Neural crest cell (in vitro differentiated cells): ENCODE results near the gene HBS1L. TPM values are rescaled to one million over a fixed set of nuclear protein-coding genes. Genes with fewer than 3 reads are reported as not detected.

ENCODE experiments used
- DNase-seq: peaks from one replicate; pipeline ENCODE4 v3.0.0; 2021; ENCODE audit warnings: low read depth, mixed read lengths, low spot score
- H3K27ac Mint-ChIP-seq: one replicate; pipeline ENCODE4 v1.8.0; 2021; ENCODE audit warnings: mild to moderate bottlenecking, mixed read lengths; ENCODE audit not compliant: unreplicated experiment
- H3K27me3 Mint-ChIP-seq: 2 replicates; pipeline ENCODE4 v1.8.0; 2021; ENCODE audit warnings: low read depth, mild to moderate bottlenecking, mixed read lengths
- H3K36me3 Mint-ChIP-seq: 2 replicates; pipeline ENCODE4 v1.8.0; 2021; ENCODE audit warnings: low read depth, mild to moderate bottlenecking, mixed read lengths
- H3K4me1 Mint-ChIP-seq: 2 replicates; pipeline ENCODE4 v1.8.0; 2021; ENCODE audit warnings: mixed read lengths
- H3K4me3 Mint-ChIP-seq: one replicate; pipeline ENCODE4 v1.8.0; 2021; ENCODE audit warnings: mild to moderate bottlenecking, mixed read lengths
- H3K9me3 Mint-ChIP-seq: 2 replicates; pipeline ENCODE4 v1.8.0; 2021; ENCODE audit warnings: mixed read lengths
- total RNA-seq: library from RNA; stranded (reverse); gene quantifications from 2 replicates; pipeline ENCODE4 v1.2.1, GENCODE V29; 2021
- TF ChIP-seq, protein P1 (sequence below): fragments of 200-600 bp; sonication (generic); conservative IDR thresholded peaks from 2 replicates; pipeline ENCODE4 v1.5.0; 2021; ENCODE audit warnings: antibody characterized with exemption, mild to moderate bottlenecking

HBS1L gene
- total RNA-seq, 1 donor from 2014 or later = 82.6 TPM

DNA sequence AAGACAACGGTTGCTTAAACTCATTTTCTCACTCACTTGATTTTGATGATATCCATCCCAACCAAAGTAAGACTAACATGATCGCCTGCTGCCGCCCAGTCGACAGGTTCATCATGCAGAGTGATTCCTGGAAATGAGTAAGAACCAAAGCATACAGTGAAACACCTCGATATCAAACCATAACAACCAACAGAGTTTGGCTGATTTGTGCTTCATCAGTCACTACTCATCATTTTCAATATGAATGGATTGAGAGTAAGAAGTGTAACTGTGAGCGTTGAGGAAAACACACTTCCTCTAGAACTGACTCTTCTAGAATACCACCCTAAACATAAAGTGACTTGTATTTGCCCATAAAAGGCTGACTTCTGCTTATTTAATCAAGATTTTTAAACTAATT, 75.5 kb downstream of the HBS1L start:
- peaks cover 13% of the 10 kb centered on the region for H3K9me3 Mint-ChIP-seq
- peaks cover 39% of the 10 kb centered on the region for H3K36me3 Mint-ChIP-seq
- no peak for DNase-seq
- H3K27me3 Mint-ChIP-seq = no peaks in the 10 kb centered on the region
- no peak overlapping the region for H3K4me3 Mint-ChIP-seq
- TF ChIP-seq, protein P1, sequence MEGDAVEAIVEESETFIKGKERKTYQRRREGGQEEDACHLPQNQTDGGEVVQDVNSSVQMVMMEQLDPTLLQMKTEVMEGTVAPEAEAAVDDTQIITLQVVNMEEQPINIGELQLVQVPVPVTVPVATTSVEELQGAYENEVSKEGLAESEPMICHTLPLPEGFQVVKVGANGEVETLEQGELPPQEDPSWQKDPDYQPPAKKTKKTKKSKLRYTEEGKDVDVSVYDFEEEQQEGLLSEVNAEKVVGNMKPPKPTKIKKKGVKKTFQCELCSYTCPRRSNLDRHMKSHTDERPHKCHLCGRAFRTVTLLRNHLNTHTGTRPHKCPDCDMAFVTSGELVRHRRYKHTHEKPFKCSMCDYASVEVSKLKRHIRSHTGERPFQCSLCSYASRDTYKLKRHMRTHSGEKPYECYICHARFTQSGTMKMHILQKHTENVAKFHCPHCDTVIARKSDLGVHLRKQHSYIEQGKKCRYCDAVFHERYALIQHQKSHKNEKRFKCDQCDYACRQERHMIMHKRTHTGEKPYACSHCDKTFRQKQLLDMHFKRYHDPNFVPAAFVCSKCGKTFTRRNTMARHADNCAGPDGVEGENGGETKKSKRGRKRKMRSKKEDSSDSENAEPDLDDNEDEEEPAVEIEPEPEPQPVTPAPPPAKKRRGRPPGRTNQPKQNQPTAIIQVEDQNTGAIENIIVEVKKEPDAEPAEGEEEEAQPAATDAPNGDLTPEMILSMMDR = no peak
- H3K4me1 Mint-ChIP-seq = no peaks in the 10 kb centered on the region
- no peak overlapping the region for H3K27ac Mint-ChIP-seq

DNA sequence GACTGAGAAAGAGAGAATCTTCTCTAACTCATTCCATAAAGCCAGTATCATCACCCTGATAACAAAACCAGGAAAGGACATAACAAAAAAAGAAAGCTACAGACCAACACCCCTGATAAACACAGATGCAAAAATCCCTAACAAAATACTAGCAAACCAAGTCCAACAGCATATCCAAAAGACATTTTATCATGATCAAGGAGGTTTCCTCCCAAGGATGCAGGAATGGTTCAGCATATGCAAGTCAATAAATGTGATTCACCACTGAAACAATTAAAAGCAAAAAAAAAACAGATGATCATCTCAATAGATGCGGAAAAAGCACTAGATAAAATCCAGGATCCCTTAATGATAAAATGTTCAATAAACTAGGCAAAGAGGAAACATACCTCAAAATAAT, 80.3 kb downstream of the HBS1L start:
- Mint-ChIP-seq H3K27me3 (no peaks in the 10 kb centered on the region), H3K4me1 (no peaks in the 10 kb centered on the region), H3K4me3 (no peak overlapping the region), H3K36me3 (peaks cover 40% of the 10 kb centered on the region), H3K27ac (no peak overlapping the region), H3K9me3 (peaks cover 17% of the 10 kb centered on the region)
- DNase-seq = no peak
- TF ChIP-seq, protein P1 = no peak

DNA sequence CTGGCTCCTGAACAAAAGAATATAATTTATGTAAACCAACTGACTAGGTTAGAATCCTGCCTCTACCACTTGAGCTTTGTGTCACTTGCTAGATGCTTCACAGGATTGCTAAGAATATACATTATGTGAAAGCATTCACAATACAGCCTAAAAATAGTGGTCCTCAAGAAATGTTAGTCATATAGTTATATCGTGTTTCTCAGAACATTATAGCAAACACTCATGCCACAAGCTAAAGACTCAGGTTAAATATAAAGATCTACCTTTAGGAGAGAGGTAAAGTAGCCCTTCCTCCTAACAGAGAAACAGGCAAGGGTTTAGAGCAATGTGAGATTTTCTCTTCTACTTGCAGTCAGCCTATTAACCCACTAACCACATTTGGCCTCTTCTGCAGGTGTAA, 86.9 kb downstream of the HBS1L start:
- H3K27ac Mint-ChIP-seq = no peak overlapping the region
- H3K9me3 Mint-ChIP-seq = no peaks in the 10 kb centered on the region
- no peak overlapping the region for H3K4me3 Mint-ChIP-seq
- H3K4me1 Mint-ChIP-seq = peaks cover 3% of the 10 kb centered on the region
- no peak for DNase-seq
- no peaks in the 10 kb centered on the region for H3K27me3 Mint-ChIP-seq
- TF ChIP-seq, protein P1 = no peak
- peaks cover 14% of the 10 kb centered on the region for H3K36me3 Mint-ChIP-seq

DNA sequence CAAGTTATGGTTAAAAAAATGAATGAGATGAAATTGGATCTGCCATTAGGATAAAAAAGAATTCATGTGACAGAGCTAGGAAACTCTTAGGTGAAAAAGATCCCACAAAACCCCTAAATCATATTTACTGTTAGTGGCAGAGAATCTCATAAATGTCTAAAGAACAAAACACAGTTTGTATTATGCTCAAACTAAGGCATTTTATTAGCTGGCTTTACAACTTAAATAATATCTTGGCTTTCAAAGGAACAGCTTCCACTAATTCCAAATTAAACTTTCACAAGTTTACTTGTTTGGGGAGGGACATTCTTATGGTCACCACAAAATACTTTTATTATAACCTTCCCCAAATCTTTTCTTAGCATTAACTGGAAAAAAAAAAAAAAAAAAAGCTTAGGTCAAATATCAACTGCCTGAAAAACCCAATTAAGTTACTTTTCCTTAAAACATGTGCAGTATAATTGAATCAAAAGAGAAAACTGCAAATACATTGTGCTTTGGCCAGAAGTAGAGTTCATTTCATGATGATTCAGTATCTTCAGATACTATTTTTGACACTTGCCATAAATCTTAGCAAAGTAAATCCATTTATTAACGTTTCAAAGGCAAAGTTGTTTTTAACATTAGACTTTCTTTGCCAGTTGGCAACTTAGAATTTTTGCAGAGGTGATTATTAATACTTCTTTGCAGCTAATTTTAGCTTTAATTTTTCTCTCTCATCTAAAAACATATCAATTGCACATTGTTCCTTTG, 90.0 kb downstream of the HBS1L start:
- TF ChIP-seq, protein P1 = no peak
- H3K4me1 Mint-ChIP-seq = peaks cover 3% of the 10 kb centered on the region
- H3K4me3 Mint-ChIP-seq = no peak overlapping the region
- no peaks in the 10 kb centered on the region for H3K27me3 Mint-ChIP-seq
- DNase-seq = no peak
- H3K27ac Mint-ChIP-seq = no peak overlapping the region
- peaks cover 29% of the 10 kb centered on the region for H3K36me3 Mint-ChIP-seq
- H3K9me3 Mint-ChIP-seq = peaks cover 4% of the 10 kb centered on the region

DNA sequence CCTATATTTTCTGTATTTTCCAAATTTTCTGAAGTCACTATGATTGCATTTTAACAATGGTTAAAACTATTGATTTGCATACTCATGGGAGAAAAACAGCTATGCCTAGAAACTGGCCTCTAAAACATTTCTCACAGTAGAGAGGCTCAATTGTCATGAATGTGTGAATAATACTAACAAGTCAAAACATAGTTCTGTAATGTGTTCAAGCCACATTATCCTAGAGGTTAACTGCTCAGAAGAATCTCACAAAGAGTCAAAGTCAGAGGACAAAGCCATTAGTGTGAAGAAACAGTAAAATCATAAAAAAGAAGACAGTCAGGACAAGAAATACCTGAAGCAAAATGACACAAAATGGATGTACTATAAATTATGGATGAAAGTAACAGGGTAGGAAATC, 92.2 kb downstream of the HBS1L start:
- Mint-ChIP-seq H3K4me1 (peaks cover 3% of the 10 kb centered on the region), H3K4me3 (no peak overlapping the region), H3K36me3 (peaks cover 38% of the 10 kb centered on the region), H3K9me3 (peaks cover 4% of the 10 kb centered on the region), H3K27ac (no peak overlapping the region), H3K27me3 (no peaks in the 10 kb centered on the region)
- no peak for DNase-seq
- TF ChIP-seq, protein P1 = no peak
